GM23248 (cell line): ENCODE results near the gene CAB39.

Experiments used
- EZH2 ChIP-seq: fragments of 200-600 bp; sonication (generic); IDR thresholded peaks from 2 replicates; pipeline ENCODE4 v1.6.1; 2018; ENCODE audit warnings: antibody characterized with exemption, mild to moderate bottlenecking; ENCODE audit not compliant: insufficient read depth, poor library complexity, severe bottlenecking
- EZH2phosphoT487 ChIP-seq: fragments of 200-600 bp; sonication (generic); IDR thresholded peaks from 2 replicates; pipeline ENCODE4 v1.6.1; 2018; ENCODE audit warnings: antibody characterized with exemption, moderate library complexity, mild to moderate bottlenecking, low read depth; ENCODE audit not compliant: insufficient read depth

- TF ChIP-seq EZH2 (no peak), EZH2phosphoT487 (no peak)
Observed at GRCh38 chr2:230757476-230757875, 44.8 kb downstream of the CAB39 start.
